A172 (cell line): Measurements from ENCODE around the gene CAMK1D. TPM values are rescaled to one million over a fixed set of nuclear protein-coding genes. Genes with fewer than 3 reads are reported as not detected.
"Not testable (repeated sequence)": the region's sequence is repeated elsewhere in the genome, so short reads cannot be mapped to it uniquely, and the experiment has no call there.

Source experiments
- DNase-seq: peaks from one replicate; pipeline ENCODE4 v3.0.0-alpha.2; 2015; ENCODE audit warnings: low spot score
- total RNA-seq: library from RNA; depleted of rRNA; stranded (reverse); fragments of >200 nt; shearing (Covaris generic); gene quantifications from 2 replicates; pipeline ENCODE4 v1.2.3, GENCODE V29; 2014

CAMK1D gene
- total RNA-seq, 1 experiment from 2014 or later = 2.6 TPM

DNA sequence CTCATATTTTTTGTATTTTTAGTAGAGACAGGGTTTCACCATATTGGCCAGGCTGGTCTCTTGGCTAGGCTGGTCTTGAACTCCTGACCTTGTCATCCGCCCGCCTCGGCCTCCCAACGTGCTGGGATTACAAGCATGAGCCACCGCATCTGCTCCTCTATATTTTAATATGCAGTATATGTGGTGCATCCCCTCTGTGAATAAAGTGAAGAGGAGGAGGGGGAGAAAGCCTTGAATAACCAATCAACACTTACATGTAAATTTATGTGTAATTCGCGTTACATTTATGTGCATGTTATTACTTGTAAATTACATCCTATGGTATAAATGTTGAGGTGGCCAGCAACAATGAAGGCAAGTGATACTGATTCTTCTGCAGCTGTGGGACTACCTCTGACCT lies 342.2 kb downstream of the CAMK1D start:
- no peak for DNase-seq

DNA sequence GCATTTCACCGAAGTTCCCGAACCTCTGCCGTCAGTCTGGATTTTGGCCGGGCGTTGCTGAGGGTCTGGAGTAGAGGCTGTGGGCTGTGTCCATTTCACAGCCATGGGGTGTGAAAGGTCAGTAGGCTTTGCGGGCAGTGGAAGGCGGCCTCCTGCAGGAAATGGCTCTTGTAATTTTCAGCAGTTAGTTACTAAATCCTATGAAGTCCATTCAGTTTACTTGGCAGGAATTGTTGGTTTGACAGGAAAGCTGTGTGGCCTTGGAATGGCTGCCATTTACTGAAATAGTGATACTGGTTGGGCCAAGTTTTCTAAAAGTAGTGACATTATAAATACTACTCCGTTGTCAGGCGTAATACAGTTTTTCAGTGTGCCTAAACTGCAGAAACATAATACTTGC lies 348.4 kb downstream of the CAMK1D start:
- DNase-seq = no peak

DNA sequence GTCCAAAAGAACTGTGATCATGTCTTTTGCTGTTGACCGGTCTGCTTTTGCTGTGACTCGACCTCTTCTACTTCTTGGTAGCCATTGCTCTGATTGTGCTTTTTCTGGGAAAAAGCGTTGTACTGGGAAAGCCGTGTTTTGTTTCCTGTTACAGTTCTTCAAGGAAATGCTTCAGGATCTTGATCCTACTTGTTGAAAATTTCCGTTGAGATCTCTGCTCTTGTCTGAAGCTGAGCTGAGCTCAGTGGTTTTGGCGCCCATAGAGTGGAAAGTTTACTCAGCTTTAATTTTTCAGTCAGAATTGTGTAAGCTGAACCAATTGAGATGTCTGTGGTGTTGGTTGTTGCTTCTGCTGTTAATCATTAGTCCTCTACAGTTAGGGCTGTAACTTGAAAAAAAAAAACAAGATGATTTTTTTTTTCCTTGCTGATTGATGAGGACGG lies 349.9 kb downstream of the CAMK1D start:
- no peak for DNase-seq

DNA sequence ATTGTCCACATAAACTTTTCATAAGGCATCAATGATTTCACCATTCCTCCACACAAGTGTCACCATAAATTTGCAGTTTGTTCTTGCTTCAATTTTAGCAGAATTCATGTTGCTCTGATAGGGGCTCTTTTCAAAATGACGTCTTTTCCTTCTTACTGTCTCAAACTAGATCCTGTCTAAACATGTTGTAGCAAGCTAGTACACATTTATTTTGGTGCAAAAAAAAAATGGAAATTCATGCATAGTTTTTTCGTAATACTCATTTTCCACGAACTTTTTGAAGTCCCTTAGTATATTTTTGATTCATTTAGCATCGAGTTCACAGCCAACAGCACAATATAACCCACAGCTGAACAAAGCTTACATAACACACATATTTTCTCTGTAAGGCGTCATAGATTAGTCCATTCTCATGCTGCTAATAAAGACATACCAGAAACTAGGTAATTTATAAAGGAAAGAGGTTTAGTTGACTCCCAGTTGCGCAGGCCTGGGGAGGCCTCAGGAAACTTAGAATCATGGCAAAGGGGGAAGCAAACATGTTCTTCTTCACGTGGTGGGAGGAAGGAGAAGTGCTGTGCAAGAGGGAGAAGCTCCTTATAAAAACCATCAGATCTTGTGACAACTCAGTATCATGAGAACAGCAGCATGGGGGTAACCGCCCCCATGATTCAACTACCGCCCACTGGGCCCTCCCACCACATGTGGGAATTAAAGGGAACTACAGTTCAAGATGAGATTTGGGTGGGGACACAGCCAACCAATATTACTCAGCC lies 350.6 kb downstream of the CAMK1D start:
- DNase-seq = no peak

DNA sequence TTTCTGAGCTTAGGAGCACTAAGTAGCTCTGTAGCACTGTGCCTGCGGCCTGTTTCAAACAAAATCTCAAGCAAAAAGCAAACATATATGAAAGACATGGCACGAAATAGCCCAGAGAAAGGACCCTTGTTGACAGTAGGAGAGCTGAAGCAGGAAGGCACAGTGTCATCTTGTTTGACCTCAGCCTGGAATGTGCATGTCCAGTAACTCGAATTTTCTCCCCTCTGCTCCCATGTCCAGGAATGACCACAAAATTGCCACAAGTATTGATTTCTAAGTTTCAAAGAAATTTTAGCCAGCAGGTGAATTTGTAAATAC lies 351.2 kb downstream of the CAMK1D start:
- no peak for DNase-seq

DNA sequence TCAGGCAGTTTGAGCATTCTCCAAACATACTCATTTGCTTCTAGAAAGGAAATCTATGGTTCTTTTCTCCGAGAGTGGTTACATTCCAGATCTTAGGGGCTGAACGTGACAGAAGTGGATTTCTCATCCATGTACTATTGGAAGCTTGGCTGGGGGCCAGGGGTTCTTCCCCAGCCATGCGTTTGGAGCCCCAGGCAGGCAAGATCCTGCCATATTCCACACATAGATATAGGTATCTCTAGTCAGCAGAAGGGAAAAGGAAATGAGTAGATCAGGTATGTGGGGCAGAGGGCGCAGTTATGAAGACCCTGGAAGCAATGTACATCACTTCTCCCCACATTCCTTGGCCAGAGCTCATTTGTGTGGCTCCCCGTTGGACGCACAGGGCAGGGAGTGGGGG lies 352.3 kb downstream of the CAMK1D start:
- no peak for DNase-seq

DNA sequence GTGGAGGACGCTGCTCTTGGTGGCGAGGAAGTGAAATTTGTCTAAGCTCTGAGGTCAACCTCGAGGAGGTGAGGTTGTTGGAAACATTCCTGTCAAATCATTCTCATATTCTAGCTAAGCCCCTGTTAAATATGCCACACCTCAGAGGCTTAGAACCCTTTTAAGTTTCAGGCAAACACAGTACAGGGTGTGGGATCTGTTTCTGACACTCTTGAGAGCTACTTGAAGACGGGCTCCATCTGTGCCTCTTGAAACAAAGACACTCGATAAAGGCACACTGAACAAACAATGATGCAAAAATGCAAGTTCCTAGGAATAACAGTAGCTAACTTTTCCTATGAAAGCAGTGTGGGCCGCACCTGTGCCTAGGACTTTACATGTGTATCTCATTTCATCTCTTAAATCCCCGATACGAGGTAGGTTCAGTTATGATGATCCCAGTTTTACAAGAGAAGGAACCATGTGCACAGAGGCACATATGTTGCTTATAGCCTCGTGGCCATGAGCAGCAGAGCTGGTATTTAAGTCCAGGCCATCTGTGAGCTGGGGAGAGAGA lies 352.9 kb downstream of the CAMK1D start:
- no peak for DNase-seq

DNA sequence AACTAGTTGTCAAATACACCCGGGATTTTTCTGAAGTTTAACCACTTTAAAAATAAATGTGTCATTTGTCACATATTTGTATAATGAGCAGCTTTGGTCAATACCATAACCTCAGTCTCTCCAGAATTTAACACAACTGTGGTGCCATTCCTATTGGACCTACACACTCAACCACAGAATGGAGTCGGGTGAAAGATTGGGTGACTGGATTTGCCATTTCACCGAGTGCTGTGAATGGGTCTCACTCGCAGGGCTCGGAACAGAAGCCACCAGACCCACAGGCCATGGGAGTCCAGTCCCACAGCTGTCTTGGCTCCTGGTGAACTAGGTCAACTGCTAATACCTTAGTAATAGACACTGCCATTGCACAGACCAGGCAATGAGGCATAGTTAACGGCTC lies 353.8 kb downstream of the CAMK1D start:
- DNase-seq = no peak

DNA sequence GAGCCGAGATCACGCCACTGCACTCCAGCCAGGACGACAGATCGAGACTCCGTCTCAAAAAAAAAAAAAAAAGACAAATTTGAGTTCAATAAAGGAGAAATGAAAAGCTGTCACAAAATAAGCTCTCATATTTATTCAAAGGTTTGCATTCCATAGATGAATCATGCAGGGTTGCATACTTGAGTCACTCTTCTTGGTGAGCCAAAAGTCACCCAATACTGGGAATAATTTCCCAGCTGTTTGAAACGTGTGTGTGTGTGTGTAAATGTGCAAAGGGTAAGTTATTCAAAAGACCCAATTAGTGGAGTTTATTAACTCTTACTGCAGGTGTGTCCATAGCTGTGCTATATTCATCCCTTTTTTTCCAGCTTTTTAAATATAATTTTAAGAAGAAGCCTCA lies 354.5 kb downstream of the CAMK1D start:
- peak; percentile 60 for DNase-seq

DNA sequence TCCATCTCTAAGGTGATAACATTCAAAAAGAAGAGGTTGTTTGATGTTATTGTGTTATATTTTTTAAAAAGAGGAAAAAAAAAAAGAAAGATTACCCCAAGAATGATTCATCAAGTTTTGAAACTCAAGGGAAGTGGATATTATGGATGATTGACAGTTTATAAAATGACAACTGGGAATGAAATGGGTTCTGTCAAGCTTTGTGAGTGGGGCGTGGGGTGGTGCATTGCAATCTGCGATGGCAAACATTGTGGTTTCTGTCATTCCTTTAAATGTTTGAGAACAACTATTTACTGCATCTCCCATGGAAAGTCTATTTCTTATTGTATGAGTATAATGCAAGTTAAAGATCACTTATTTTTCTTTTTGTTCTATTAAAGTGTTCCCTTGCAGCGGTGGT lies 355.1 kb downstream of the CAMK1D start:
- no peak for DNase-seq

DNA sequence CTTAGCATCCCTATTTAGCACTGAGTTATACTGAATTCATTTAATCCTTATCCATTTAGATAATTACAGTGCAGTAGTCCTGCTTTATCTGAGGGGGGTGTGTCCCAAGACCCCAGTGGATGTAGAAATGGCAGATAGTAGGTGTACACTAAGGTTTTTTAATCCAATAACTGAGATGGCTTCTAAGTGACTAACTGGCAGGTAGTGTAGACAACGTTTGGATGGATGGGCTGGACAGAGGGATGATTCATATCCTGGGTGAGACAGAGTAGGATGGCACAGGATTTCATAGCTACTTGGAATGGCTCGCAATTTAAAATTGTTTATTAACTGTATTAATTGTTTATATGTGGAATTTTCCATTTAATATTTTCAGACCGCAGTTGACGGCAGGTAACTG lies 356.6 kb downstream of the CAMK1D start:
- DNase-seq = peak; percentile 75

DNA sequence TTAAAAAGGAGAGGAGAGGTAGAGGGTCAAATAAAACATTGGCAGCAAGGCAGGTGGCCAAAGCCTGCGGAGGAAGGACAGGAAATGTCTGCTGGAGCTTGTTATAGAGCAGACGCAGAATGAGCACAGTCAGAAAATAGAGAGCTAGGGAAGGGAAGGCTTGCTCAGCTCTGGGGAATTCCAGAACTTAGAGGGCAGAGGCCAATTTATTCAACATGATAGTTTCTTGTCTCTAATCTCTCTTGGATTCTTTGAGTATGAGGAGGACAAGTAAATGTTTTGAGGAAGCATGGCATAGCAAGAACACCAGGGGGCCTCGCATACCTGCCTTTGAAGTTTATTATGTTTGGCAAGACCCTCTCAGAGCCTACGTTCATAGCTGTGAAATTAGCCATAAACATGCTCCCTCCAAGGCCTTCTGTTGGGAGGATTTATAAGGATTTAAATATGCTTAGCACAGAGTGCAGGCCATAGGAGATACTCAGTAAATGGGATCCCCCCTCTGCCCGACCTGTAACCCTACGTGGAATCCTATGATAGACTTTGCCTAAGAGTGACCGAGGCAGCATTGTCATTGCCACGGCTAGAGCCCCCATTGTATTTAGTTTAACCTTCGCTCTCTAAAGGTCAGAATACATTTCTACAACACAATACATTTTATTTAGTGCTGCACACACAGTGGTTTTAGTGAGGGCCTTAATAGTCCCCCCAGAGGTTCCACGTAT lies 358.3 kb downstream of the CAMK1D start:
- DNase-seq = peak; percentile 95

DNA sequence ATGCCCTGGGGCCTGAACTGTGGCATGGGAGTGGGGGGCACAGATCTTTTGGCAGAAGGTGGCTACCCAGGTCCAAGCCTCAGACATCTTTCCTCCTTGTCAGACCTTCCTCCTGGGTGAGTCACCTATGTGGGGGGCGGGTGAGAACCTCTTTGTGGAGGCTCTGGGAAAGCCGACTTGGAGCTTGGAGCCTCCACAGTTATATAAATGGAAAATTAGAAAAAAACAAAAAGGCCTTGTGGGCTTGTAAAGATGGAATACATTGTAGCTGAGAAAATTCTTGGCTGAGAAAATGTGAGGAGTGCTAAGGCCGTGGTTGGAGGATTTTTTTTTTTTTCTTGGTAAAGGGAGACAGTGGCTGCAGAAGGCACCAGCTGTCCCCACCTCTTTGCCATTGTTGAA lies 359.7 kb downstream of the CAMK1D start:
- no peak for DNase-seq

DNA sequence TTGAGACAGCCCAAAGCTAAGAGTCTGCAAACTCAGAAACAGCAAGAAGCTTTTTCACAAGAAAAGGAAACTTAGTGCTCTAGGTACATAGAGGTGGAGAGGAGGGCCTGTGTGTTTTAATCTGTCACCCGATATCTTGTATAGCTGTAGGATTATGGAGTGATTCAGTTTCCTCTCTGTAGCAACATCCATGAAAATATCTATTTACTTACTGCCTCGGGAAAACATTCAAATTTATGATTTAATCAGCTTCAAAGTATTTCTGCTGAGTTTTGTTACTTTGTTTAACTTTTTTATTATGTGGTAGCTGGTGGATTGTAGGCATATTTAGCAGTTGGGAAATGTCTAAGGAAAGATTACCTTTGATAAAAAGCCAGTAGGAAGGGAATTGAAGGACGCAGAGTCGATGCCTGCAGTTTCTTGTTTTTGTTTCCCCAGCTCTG lies 360.2 kb downstream of the CAMK1D start:
- no peak for DNase-seq

DNA sequence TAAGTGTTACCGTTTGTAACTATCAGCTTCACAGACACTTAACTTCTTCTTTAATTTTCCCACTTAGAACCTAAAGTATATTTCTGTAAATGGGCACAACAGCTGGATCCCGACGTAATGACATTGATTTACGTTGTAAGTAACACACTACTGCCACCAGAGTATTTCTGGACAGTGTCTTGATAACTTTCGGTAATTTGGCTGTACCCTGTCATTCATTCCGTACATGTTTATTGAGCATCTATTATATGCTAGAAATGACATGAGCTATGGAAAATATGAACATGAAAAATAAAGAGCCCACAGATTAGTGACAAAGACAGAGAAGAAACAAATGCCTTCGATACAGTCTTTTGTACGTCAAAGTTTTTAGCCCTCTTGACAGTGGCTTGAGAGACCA lies 360.8 kb downstream of the CAMK1D start:
- DNase-seq = no peak

DNA sequence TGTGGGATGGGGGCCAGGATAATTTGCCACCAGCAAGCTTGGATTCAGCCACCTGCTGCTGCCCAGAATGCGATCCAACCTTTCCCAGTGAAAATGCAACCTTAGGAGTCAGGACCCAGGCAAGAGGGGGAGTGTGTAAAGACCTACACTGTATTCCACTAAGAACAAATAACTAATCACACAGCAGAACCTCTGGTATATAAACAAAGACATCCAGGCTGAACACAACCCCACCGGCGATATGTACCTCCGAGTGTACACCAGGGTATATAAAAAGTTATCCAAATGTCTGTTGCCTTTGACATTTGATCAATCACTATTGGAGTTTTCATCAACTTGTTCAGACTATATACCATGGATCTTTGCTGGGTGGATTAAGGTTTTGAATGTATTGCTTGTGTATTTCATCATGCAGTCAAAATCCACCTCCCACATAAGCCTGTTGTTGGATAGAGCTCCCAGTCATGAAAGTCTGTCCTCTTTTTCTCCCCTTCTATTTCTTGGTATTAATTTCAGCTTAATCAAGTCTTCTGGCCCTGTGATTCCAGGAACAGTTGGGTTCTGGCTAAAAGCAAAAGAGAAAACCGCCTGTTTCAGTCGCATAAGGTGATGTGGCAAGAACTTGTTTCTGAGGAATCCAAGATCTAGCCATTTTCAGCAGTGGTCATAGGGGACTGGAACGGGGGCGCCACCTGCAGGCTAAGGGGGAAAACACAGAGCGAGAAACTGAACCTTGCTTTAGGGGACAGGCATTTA lies 361.4 kb downstream of the CAMK1D start:
- peak; percentile 78 for DNase-seq

DNA sequence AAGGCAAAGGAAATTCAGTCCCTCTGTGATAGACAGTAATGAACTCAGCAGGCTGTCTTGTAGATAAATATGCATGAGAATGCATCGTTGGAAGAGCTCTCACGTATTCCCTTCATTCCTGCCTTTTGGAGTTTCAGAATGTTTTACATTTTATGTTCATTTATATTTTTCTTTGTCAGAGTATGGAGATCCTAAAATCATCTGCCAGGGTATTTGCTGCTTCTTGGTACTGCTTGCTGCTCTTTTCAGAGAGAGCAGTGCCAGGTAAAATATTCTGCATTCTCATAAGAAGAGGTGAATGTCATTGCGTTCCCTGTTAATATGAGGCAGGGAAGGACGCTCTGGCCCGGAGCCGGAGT lies 362.0 kb downstream of the CAMK1D start:
- DNase-seq = no peak

DNA sequence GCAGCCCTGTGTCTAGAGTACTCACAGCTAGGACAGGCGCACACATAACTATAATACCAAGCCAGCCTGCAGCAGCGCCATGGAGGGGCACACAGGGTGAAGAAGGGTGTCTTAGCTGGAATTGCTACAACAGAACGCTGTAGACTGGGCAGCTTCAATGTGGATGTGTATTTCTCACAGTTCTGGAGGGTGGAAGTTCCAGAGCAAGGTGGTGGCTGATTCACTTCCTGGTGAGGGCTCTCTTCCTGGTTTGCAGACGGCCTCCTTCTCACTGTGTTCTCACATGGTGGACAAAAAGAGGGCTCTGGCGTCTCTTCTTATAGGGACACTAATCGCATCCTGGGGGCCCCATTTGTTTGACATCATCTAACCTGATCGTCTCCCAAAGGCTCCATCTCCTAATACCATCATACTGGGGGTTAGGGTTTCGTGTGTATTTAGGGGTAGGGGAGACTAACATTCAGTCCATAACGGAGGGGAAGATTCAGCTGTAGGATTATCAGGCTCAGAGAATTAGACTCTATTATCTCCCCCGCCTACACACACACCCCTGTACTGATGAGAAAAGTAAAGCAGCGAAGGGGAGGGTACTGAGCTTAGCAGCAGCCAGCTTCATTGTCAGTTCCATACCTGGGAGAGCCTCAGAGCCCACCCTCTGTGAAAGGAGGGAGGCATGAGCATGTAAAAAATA lies 363.1 kb downstream of the CAMK1D start:
- DNase-seq = no peak

DNA sequence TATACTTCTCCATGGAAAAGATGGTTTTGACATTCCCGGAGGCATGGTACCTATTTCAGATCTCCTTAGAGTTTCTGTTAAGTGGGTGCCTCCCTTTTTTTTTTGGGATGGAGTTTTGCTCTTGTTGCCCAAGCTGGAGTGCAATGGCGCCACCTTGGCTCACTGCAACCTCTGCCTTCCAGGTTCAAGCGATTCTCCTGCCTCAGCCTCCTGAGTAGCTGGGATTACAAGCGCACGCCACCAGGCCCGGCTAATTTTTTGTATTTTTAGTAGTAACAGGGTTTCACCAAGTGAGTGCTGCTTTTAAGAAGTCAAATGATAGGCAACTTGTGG lies 363.6 kb downstream of the CAMK1D start:
- DNase-seq = not testable (repeated sequence)

DNA sequence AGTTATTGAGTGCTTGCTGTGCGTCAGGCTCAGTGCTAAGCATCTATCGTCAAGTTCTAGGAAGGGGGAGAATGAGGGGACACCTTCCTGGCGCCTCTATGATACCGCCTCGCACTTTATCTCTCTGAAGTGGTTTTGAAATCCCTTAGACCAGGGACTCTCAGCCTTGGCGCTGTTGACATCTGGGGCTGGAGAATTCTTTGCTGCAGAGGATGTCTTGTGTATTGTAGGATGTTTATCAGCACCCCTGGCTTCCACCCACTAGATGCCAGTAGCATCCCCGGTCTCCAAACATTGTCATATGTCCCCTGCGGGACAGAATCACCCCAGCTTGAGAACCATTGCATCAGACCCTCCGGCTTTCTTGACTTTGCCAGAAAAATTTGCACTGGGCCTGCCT lies 366.7 kb downstream of the CAMK1D start:
- no peak for DNase-seq

DNA sequence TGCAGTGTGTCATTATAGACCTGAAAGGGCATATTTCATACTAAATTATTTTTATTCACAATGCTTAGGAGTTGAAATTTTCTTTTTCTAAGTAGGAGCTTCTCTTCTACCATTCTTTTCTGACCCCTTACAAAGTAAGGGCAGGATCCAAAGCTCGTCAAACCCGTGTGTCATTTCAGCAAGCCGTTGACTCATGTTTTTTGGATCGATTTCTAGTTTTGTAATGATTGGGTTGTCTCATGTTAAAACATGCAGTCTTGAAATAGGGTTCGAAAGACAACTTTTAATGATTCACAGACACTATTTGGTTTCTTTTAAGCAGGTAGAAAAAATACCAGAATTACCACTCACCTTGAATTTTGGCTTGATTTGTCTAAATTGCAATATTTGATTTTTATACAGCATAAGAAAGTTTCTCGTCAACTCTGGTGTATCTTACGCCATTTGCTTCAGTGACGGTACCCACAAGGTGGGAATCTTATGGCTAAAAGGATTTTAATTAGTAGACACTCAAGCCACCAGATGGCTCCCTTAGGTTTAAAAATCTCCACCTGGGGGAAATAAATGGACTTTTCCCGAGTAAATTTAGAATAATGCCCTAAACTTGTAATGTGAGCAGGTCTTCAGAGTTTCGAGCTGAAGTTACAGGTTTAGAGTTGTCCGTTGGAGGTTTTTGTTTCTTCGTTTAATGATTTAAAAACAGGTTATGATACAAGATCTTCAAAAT lies 368.8 kb downstream of the CAMK1D start:
- DNase-seq = no peak
